Epidermal melanocyte (primary cell): ENCODE results near the gene BUB3.

Source experiments
- DNase-seq: peaks from one replicate; pipeline ENCODE4 v3.0.0; 2011; ENCODE audit warnings: low spot score; ENCODE audit not compliant: insufficient read length

The BUB3 gene

DNA sequence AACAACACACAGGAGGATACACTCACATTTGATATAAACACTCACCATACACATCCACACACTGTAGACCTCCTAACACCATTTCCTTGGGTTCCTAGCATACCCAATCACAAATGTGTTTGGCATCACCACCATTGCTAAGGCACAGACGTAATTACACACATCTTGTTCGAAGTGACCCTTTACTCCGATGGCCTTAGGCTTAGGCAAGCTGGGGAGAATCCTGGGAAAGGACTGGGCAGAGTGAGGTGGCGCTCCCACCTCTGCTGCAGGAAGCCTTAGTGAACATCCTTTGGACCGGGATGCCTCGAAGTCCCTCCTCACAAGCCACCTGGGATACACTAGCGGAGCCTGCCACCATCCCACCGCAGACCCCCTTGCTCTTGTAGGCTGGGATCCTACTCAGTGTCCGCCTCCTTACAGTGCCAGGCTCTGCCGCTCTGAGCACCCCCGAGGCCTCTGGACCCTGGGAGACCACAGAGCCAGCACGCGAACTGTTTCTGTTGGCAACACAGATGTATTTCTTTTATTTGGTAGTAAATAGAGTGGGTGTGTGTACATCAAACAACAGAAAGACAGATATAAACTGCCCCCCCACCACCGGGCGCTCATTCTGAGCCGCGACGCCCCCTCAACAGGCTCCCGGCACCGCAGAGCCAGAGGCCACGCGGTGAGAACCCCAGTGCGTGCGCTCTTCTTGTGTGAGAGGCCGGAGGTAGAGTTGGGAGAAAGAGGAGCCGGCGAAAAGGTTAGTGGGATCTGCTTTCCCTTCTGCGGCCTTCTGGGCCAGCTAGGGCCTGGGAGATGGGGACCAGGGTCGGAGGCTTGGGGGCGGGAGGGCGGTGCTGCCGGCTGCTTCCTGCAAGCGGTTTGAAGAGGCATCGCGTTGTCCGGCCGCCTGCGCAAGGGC is 12.2 kb upstream of the BUB3 start:
- no peak for DNase-seq

DNA sequence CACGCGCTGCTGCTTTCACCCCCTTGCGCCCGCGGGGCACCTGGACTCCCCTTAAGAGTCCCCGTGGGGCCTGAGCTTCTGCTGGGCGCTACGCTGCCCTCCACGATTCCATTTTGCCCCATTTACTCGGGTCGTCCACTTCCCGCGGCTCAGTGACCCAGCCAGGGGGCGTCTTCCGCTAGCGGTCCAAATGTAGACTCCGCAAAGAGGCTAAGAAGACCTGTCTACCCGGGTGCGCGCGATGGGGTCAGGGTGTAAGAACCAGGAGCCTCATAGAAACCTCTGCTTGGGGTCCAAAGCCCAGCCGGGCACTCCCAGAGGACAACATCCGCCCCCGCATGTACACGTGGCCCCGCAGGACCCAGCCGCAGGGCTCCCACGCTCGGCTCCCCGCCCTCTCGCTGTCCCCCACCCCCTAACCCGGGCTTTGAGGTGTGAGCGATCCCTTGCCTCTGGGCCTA is 11.5 kb upstream of the BUB3 start:
- DNase-seq, result no peak

DNA sequence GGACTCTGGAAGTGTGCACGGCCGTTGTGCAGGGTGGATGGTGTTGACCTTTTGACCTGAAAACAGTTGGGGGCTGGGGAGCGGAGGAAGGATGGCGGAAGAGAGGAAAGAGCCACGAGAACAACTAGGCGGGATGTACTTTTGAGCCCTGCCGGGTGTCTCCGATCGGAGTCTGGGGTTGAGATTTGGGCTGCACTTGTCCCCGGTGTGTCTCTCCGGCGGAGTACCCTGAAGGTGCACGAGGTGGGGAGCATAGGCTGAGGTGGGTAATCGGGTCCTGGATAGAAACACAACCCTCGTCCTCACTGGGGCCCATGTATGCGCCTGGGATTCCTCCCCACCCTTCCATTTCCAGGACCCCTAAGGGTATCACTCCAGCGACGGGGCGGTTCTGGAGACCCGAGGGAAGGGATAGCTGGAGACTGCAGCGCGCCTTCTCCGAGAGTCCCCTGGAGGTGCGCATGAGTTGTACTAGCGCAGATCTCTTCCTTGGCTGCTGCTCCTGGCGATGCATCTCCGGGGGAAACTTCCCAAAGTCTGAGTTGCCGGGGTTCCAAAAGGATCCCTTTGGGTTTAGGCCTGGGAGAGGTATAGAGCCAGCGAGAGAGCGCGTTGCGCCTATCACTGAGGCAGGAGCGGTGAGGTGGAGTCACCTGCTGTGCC is 10.9 kb upstream of the BUB3 start:
- no peak for DNase-seq

DNA sequence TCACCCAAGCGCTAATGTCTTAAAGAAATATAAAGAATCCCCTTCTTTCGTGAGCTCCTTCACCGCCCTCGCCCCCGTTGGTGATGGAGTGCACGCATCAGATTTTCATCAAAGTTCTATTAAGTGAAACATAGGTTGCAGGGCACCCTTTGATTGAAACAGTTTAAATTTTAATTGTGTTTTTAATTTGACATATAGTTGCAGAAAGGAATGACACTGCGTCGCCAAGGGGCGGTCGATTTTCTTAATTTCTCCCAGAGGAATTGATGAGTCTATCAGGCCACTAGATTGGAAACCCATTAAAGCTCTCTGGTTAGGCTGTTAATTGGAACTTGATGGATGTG is 10.4 kb upstream of the BUB3 start:
- no peak for DNase-seq

DNA sequence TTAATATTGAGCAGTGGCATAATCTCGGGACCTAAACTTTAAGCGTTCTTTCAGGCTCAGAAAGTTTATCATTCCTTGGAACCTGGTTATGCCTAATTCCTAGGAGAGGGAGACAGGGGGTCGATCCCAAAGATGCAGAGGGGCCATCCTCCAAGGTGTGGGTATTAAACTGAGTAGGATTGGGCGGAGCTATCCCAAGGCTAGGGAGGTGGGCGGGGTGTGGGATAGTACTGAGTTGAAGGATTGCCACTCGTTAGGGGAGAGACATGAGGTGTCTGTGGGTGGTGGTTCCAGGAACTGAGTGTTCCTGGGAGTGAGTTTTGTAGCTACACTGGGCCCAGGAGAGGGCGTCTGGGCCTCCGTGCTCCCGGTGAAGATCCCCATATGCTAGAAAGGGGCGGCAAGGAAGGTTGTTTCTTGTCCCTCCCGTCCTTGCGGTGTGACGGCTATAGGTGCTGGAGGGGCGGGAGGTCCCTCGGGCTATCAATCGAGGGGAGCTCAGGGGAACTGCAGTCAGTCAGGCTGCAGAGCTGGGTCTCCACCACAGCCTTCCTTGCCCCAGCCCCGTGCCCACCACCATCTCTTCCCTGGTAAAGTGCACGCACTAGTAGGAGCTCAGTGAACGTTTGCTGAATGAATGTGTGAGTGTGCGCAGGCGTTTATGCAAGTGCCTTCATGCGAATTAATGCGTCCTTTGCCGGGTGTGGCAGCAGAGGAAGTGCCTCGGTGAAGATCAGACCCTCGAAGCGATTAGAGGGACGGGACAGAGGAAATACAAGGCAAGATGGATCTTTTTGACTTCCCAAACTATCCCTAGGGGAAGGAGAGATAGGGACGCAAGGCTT is 9.3 kb upstream of the BUB3 start:
- DNase-seq, result no peak

DNA sequence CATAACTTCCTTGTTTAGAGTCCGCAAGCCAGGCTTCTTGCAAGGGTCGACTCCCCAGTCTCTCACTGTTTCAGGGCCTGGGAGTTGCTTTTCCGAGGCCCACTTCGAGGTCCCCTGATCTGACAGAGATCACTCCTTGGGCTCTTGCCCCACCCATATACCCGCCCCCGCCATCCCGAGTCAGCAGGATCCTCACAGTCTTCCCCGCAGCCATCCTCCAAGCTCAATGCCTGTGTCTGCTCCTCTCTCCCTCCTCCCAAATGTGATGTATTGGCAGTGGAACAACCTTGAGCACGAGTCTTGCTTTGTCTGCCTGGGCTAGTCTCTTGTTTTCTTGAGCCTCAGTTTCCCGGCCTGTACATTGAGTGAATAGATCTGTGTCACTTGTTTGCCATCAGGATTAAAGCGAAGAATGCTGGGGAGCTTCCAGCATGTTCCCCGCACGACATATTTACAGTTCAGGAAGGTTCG is 8.6 kb upstream of the BUB3 start:
- no peak for DNase-seq

DNA sequence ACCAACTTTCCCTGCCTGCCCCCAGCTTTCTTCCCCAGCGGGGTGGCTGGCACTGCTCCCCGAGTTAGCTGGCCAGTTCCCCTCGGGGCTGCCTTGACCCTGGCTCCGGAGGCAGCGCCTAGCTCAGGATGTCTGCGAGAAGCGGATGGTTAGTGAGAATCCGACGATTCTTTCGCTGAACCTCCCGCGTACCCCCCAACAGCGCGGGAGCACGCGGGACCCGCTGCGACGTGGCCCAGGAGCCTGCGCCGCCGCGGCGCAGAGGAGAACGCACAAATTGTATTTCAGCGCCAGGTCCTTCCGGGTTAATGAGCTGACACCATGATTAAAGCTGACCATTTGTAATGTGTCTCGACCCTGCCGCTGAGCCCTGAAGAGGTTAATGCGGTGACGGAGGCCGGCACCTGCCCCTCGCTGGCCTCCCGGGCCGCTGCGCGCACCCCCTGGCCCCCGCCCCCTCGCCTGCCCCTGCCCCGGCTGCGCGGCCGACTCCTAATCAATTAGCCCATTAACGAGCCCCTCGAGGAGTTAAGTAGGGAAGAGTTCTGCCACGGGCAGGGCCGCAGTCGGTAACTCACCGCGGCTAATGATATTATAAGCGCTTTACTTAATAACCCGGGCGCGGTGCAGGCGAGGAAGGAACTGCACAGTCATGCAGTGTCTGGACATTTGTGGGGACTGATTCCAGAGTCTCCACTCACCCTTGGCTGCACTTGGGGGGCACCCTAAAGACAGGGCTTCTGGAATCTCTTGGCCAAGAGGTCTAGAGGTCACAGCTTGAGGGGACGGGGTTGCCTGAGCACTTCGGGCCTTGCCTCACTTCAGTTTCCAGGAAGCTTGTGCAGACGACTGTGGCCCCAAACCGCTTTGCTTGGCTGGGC is 7.9 kb upstream of the BUB3 start:
- DNase-seq, result no peak

DNA sequence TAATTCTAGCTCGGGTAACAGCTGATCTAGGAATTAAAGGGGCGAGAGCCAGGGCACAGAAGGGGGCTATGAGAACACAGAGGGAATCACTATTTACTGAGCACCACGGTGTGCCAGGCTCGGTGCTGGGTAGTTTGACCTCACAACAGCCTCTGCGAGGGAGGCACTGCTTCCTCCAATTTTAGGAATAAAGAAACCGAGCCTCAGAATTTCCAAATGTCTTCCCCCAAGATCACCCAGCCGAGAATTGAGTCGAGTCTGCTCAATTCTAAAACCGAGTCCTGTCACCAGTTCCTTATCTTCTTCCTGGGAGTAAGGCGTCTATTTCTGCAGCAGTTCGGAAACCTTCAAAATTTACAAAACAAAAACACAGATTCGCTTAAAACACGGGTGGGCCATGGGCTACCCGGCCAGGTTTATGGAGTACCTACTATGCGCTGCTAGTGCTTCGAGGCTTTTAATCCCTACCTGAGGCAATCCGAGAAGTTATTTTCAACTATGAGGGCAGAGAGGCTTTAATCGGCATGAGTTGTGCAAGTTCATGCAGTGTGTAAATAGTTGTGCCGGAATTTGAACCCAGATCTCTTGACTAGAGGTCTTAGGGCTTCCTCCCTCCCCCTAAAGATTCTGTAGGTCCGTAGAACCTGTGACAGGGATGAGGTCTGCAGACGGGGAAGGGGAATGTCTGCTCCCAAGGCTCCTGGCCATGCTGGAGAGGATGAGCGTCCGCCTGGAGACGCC is 7.1 kb upstream of the BUB3 start:
- DNase-seq, result no peak

DNA sequence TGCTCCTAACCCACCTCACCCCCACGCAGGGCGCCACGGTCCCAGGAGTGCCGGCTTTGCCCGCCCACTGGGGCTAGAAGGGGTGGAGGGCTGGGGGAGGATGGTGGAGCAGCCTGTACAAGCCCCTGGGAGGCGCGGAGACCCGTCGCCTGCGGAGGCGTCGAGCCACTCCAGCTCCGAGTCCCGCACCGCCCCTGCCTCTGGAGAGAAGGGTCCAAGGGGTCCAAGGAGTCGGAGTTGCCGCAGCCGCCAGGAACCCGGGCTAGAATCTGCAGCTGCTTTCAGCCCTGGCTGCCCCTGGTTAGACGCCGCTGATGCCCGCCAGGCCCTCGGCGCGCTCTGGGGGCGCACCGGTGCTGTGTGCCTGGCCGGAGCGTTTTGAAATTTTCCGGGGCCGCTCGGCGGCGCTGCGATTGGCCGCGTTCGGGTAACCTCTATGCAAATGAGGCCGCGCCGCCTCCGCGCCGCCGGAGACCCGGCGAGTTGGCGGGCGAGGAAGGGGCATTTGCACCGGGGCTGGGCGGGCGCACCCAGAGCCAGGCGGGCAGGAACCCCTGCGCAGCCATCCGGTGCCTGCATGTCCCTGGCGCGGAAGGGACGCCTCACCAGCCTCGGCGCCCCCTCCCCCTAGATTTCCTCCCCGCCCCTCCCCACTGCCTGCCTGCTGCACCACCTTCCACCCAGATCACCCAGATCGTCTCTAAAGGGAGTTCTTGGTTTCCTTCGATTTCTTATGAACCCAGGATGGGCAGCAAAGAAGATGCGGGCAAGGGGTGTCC is 6.4 kb upstream of the BUB3 start, which contains the start of gene HMX2:
TSS of gene HMX2 (plus strand) at position 502 of the 779 bp plus-strand sequence. CDS start at position 745, 243 bp downstream.
- DNase-seq, result no peak

DNA sequence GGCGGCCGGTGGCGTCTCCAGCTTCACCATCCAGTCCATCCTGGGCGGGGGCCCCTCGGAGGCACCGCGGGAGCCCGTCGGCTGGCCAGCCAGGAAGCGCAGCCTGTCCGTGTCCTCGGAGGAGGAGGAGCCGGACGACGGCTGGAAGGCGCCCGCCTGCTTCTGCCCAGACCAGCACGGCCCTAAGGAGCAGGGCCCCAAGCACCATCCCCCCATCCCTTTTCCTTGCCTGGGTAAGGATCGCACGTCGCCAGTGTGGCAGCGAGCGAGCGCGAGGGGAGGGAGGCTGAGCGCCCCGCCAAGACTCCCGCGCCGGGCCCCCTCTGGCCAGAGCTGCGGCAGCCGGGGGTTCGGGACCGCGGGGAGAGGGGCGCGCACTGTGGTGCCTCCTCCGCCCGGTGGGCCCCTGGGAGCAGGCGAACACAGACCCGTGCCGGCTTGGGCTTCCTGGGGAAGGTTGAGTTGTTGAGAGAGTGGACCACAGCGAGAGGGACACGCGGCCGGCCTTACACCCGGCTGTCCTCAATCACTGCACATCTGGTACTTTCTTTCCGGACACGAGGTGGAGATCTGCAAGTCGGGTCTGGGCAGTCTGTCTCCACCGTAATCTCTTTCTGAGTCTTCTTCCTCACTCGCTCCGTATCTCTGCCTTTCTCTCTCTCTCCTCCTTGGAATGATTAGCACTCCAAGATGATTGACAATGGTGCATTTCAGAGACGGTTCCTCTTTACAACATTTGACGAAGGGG is 5.6 kb upstream of the BUB3 start:
- DNase-seq, result no peak

DNA sequence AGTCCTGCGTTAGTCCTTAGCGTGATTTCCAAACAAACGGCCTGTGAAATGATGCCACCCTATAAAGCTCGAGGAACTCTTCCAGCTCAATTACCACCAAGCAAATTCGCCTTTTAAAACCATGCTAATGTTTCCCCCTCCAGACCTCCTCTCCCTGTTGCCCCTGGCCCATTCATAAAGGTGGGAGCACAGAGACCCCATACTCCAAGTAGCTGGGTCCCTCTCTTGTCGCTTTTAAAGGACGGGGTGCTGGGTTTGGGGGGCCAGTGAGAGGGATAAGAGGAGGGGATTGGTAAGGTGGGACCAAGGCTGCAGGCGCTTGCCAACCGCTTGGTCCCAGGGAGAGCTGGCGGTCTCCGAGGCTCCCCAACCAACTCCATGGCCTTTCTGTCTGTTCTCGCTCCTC is 5.0 kb upstream of the BUB3 start:
- no peak for DNase-seq

DNA sequence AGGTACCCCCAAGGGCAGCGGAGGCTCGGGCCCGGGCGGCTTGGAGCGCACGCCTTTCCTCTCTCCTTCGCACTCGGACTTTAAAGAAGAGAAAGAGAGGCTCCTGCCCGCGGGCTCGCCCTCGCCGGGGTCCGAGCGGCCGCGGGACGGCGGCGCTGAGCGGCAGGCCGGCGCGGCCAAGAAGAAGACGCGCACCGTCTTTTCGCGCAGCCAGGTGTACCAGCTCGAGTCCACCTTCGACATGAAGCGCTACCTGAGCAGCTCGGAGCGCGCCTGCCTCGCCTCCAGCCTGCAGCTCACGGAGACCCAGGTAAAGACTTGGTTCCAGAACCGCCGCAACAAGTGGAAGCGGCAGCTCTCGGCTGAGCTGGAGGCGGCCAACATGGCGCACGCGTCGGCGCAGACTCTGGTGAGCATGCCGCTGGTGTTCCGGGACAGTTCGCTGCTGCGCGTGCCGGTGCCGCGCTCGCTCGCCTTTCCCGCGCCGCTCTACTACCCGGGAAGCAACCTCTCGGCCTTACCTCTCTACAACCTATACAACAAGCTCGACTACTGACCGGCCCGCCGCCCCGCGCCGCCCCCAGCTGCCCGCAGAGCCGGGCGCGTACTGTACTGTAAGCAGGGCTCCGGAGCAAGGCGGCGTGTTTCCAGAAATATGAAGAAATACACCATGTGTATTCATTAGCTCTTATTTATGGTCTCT is 4.5 kb upstream of the BUB3 start:
- no peak for DNase-seq

DNA sequence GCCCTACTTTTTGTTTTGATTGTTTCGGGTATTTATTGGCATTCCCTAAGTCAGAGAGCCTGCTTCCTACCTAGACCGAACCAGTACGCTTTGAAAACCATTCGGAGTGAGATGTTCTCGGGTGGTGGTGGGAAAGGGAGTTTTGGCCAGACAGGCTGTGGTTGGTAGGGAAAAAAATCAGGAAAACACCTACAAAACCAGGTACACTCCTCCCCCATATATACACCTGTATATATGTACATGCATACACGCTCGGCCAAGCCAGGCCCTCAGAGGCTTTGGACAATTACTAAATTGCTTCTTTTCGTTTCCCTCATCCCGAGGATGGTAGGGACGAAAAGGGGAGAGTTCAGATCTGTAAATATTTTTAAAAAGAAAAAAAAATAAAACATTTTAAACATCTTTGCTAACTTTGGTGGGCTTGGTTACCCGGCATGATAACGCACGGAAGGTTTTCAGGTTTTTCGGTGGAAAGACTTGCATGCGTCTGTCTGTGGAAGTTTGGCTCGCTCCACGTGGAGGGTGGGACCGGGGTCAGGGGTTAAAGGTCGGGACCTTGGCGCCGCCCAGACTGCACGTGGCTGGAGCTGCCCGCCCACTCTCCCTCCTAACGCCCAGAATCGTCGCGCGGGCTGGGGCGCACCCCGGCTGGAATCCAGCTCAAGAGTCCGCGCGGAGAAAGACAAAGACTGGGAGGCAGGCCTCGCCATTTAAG is 3.8 kb upstream of the BUB3 start:
- DNase-seq, result no peak

DNA sequence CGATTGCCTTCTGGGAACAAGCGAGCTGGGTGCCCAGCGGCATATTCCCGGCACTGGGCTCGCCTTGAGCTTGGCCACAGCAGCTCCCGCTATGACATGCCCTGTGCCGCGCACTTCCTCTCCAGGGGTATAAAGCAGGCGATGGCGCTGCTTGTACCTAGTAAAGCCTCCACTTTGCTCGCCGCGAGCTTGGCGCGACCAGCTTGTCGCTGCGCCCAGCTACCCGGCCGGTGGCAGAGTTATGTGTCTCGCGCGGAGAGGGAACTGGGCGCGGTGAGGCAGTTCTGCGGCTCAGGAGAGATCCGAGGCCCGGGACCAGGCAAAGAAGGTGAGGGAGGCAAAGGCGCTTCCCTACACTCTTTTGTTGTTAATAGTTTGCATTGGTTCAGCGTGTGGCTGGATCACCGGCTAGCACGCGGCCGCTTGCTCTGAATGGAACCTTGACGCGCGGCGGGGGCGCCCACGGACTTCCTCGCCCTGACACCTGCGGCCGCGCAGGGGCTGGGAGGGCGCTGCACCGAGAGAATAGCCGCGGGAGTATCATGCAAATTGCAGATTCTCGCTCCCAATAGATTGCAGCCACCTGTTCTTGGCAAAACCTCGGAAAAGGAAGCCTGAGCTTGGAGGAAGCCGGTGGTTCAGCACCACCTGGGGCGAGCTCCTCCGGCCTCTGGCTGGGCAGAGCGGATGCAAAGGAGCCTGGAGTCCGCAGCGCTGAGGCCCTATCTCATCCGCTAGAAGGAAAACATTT is 3.0 kb upstream of the BUB3 start:
- DNase-seq, result no peak

DNA sequence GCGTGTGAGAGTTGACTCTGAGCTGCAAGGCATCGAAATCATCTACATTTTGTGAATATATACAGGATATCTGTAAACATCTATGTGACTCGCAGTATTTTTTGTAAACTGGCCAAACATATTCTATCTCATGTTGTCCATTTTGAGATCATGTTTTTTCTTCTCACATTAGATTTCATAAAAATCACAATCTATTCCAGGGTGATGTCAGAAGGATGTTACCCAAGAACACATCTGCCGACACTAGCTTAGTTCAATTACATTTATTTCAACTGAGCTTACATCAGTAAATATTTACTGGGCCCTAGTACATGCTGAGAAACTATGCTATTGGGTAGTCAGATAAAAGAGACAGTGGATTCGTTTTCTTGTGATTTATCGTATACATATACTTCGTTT is 2.5 kb upstream of the BUB3 start:
- no peak for DNase-seq

DNA sequence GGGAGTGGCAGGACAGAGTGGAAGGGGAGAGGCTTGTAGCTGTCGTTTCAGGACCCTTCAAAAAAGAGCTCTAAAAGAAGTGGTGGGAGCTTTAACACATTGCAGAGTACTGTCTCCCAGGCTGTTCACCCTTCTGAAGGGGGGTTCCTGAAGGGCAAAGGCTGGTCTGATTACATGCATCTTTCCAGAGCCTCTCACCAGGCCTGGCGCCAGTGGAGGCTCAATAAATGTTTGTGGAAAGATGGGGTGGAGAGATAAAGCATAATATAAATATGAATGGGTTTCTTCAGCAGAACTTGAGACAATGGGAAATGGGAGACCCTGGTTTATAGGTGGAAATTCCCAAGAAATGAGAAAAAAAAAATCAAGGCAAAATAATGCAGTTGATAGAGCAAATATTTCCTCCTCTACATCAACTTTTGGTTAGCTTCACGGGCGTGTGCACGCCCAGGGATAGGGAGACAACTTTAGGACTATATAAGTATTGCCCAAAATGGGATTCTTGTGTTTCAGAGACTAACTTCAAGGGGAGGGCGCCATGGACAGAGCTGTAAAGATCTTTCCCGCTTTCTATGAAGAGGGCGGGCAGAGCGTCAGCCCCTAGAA is 613 bp upstream of the BUB3 start:
- no peak for DNase-seq
